Hepatocyte (in vitro differentiated cells): ENCODE results near the gene FGD5. TPM values are rescaled to one million over a fixed set of nuclear protein-coding genes. Genes with fewer than 3 reads are reported as not detected.

ENCODE experiments used
- DNase-seq: peaks from one replicate; pipeline ENCODE4 v3.0.0-alpha.2; 2016; ENCODE audit warnings: low spot score
- H2AFZ ChIP-seq: fragments of 200-600 bp; sonication (generic); 2 replicates; pipeline ENCODE4 v1.6.0; 2016; ENCODE audit warnings: antibody characterized with exemption, mild to moderate bottlenecking
- H3K27ac ChIP-seq: fragments of 200-600 bp; sonication (generic); 2 replicates; pipeline ENCODE4 v1.5.1; 2016; ENCODE audit warnings: mild to moderate bottlenecking
- H3K27me3 ChIP-seq: fragments of 200-600 bp; sonication (generic); 2 replicates; pipeline ENCODE4 v1.6.1; 2016
- H3K36me3 ChIP-seq: fragments of 200-600 bp; sonication (generic); replicated peaks from 2 replicates; pipeline ENCODE4 v1.5.1; 2016; ENCODE audit warnings: low read depth; ENCODE audit not compliant: insufficient read depth
- H3K4me1 ChIP-seq: fragments of 200-600 bp; sonication (generic); 2 replicates; pipeline ENCODE4 v1.5.1; 2016; ENCODE audit warnings: mild to moderate bottlenecking, moderate library complexity; ENCODE audit not compliant: insufficient read depth
- H3K4me2 ChIP-seq: fragments of 200-600 bp; sonication (generic); 2 replicates; pipeline ENCODE4 v1.6.0; 2016
- H3K4me3 ChIP-seq: fragments of 200-600 bp; sonication (generic); 2 replicates; pipeline ENCODE4 v1.5.1; 2016; ENCODE audit warnings: mild to moderate bottlenecking
- H3K79me2 ChIP-seq: fragments of 200-600 bp; sonication (generic); 2 replicates; pipeline ENCODE4 v1.6.0; 2017; ENCODE audit warnings: mild to moderate bottlenecking
- H3K9me2 ChIP-seq: fragments of 200-600 bp; sonication (generic); replicated peaks from 2 replicates; pipeline ENCODE4 v1.6.0; 2017; ENCODE audit warnings: mild to moderate bottlenecking; ENCODE audit not compliant: insufficient read depth
- H3K9me3 ChIP-seq: fragments of 200-600 bp; sonication (generic); 2 replicates; pipeline ENCODE4 v1.5.1; 2016; ENCODE audit warnings: low read depth, mild to moderate bottlenecking
- H4K20me1 ChIP-seq: fragments of 200-600 bp; sonication (generic); 2 replicates; pipeline ENCODE4 v1.6.0; 2016; ENCODE audit warnings: mild to moderate bottlenecking; ENCODE audit not compliant: insufficient read depth, poor library complexity, severe bottlenecking
- CTCF ChIP-seq: fragments of 200-600 bp; sonication (generic); IDR thresholded peaks from 2 replicates; pipeline ENCODE4 v1.5.1; 2016; ENCODE audit warnings: antibody characterized with exemption, mild to moderate bottlenecking; ENCODE audit not compliant: poor library complexity
- EZH2 ChIP-seq: fragments of 200-600 bp; sonication (generic); IDR thresholded peaks from 2 replicates; pipeline ENCODE4 v1.6.1; 2016; ENCODE audit warnings: antibody characterized with exemption, mild to moderate bottlenecking, borderline replicate concordance
- EZH2phosphoT487 ChIP-seq: fragments of 200-600 bp; sonication (generic); IDR thresholded peaks from one replicate; pipeline ENCODE4 v1.6.1; 2018; ENCODE audit warnings: antibody characterized with exemption, mild to moderate bottlenecking, low read depth, moderate library complexity; ENCODE audit not compliant: unreplicated experiment, severe bottlenecking
- WGBS: methylation state at CpG from one replicate; pipeline ENCODE4 v1.1.6; 2016; ENCODE audit warnings: low lambda C conversion rate; ENCODE audit errors: missing lambda C conversion rate; 5-methylcytosine and 5-hydroxymethylcytosine counted together
- polyA plus RNA-seq: library from polyadenylated mRNA; unstranded; fragments of >200 nt; fragmentation: Nextera tagmentation; extraction: Ambion mirVana; gene quantifications from 2 replicates; pipeline ENCODE4 v1.2.1, GENCODE V29; 2016
- total RNA-seq: library from RNA; depleted of rRNA; stranded (reverse); fragments of >200 nt; gene quantifications from 2 replicates; pipeline ENCODE4 v1.2.3, GENCODE V29; 2014

The FGD5 gene
- total and polyA plus RNA-seq, 2 experiments from 2014 or later = 2.9 to 3.3 TPM

GRCh38 chr3:14803101-14803980 is 15.4 kb upstream of the FGD5 start:
- Histone ChIP-seq H3K27ac (peak overlapping the region; percentile 86), H3K4me3 (no peak overlapping the region), H3K9me2 (no peaks in the 10 kb centered on the region), H3K4me2 (peak overlapping the region; percentile 61), H3K79me2 (no peaks in the 10 kb centered on the region), H2AFZ (no peak overlapping the region), H3K4me1 (peaks cover 17% of the 10 kb centered on the region), H4K20me1 (no peaks in the 10 kb centered on the region), H3K9me3 (no peaks in the 10 kb centered on the region), H3K36me3 (no peaks in the 10 kb centered on the region), H3K27me3 (peaks cover 5% of the 10 kb centered on the region)
- no peak for TF ChIP-seq CTCF
- TF ChIP-seq EZH2 = no peak
- peak; percentile 76 for DNase-seq
- 77% methylated on average over 13 of the region's 13 CpGs for WGBS

GRCh38 chr3:14803981-14804834 is 14.6 kb upstream of the FGD5 start:
- Histone ChIP-seq H3K27ac (peak overlapping the region; percentile 97), H3K9me2 (no peaks in the 10 kb centered on the region), H4K20me1 (no peaks in the 10 kb centered on the region), H3K4me2 (peak overlapping the region; percentile 67), H3K4me3 (no peak overlapping the region), H3K4me1 (peaks cover 17% of the 10 kb centered on the region), H2AFZ (no peak overlapping the region), H3K36me3 (no peaks in the 10 kb centered on the region), H3K27me3 (peaks cover 14% of the 10 kb centered on the region), H3K79me2 (no peaks in the 10 kb centered on the region), H3K9me3 (no peaks in the 10 kb centered on the region)
- DNase-seq = no peak
- TF ChIP-seq CTCF = no peak
- no peak for TF ChIP-seq EZH2
- TF ChIP-seq EZH2phosphoT487 = no peak
- 72% methylated on average over 11 of the region's 12 CpGs for WGBS

- TF ChIP-seq EZH2 (no peak), EZH2phosphoT487 (no peak)
- no peaks in the 10 kb centered on the region for H3K9me2 ChIP-seq
- no peaks in the 10 kb centered on the region for H3K9me3 ChIP-seq
- H3K4me1 ChIP-seq = peaks cover 17% of the 10 kb centered on the region
- H3K27me3 ChIP-seq = peaks cover 23% of the 10 kb centered on the region
- DNase-seq = peak; percentile 58
- H3K27ac ChIP-seq = peak overlapping the region; percentile 97
- no peaks in the 10 kb centered on the region for H3K79me2 ChIP-seq
- no peak overlapping the region for H3K4me3 ChIP-seq
- no peak overlapping the region for H3K4me2 ChIP-seq
- WGBS = 74% methylated on average over 7 of the region's 7 CpGs
- H2AFZ ChIP-seq = no peak overlapping the region
- H3K36me3 ChIP-seq = no peaks in the 10 kb centered on the region
- no peaks in the 10 kb centered on the region for H4K20me1 ChIP-seq
Observed at GRCh38 chr3:14804835-14805780, 13.7 kb upstream of the FGD5 start.
